ENCODE data around the gene AP2A2. TPM values are rescaled to one million over a fixed set of nuclear protein-coding genes. Genes with fewer than 3 reads are reported as not detected.

AP2A2 gene
- total and polyA plus RNA-seq, 2 of the 4 experiments (the other 2 are of a cell fraction) = 19.9 to 49.0 TPM

DNA sequence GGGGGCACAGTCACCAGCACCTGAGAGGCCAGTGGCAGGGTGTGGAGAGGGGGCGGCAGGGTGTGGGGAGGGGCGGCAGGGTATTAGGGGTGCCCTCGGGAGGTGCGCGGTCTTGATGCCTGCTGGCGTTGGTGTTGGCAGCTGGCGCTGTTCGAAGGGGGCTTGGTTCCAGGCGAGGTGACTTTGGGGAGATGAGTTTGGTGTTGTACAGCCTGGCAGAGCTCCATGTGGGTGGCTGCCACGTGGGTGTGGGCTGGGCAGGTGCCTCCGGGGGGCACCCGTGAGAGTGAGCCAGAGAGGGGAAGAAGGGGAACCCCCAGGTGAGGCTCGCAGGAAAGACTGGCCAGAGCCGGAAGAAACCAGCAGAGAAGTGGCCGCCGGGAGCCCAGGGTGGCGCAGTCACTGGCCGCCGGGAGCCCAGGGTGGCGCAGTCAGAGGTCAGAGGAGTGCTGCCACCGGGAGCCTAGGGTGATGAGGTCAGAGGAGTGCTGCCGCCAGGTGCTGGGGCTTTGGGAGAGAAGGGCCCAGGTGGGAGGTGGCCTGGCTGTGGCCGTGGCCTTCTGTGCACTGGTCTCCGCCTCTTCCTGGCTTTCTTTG is 66.1 kb downstream of the AP2A2 start:
- Histone ChIP-seq H2BK5ac (ENCODE audit: low read depth, low read length, poor library complexity, severe bottlenecking) (no peak overlapping the region), H2BK15ac (ENCODE audit: low read depth, low read length) (no peak overlapping the region), H2BK20ac (ENCODE audit: low read depth, low read length) (no peak overlapping the region), H3K27me3 (ENCODE audit: control insufficient read depth, insufficient read depth, low read length) (no peaks in the 10 kb centered on the region), H3K14ac (replicated peaks; ENCODE audit: low read depth, low read length) (no peak overlapping the region), H3K18ac (ENCODE audit: low read depth, low read length) (no peak overlapping the region), H2AK9ac (replicated peaks; ENCODE audit: low read depth, low read length, poor library complexity) (no peak overlapping the region), H3K23ac (ENCODE audit: low read depth, low read length) (no peak overlapping the region), H3K4me3 (ENCODE audit: insufficient read depth, low read depth, low read length) (no peak overlapping the region), H2BK120ac (ENCODE audit: low read depth, low read length) (no peak overlapping the region), H3K27ac (ENCODE audit: insufficient read depth, low read length) (no peak overlapping the region), H3K36me3 (ENCODE audit: control insufficient read depth, insufficient read depth, low read length) (peaks cover 76% of the 10 kb centered on the region), H3K4ac (ENCODE audit: low read depth, low read length) (no peak overlapping the region), H3K9me3 (ENCODE audit: control insufficient read depth, insufficient read depth, low read length) (no peaks in the 10 kb centered on the region), H4K91ac (ENCODE audit: insufficient read depth, low read depth, low read length) (no peak overlapping the region), H3K4me2 (ENCODE audit: low read depth, low read length) (no peak overlapping the region), H4K20me1 (ENCODE audit: insufficient read depth, low read length) (peaks cover 32% of the 10 kb centered on the region), H2AFZ (replicated peaks; ENCODE audit: low read length, poor library complexity) (no peak overlapping the region), H3K4me1 (ENCODE audit: control insufficient read depth, insufficient read depth, low read length) (no peaks in the 10 kb centered on the region), H4K8ac (ENCODE audit: low read depth in 2 of 2, low read length in 2 of 2) (no peak overlapping the region), H4K5ac (ENCODE audit: low read depth, low read length) (no peak overlapping the region), H3K9ac (ENCODE audit: low read depth, low read length) (no peak overlapping the region), H3K79me1 (ENCODE audit: low read depth in 1 of 2, low read length in 2 of 2) (peaks cover 6 to 27% of the 10 kb centered on the region in 2 experiments; a peak in 2 of 4 replicates), H2AK5ac (ENCODE audit: low read depth, low read length) (no peak overlapping the region), H3K56ac (ENCODE audit: extremely low read depth, insufficient read depth, low read length) (no peak overlapping the region), H3K9me1 (ENCODE audit: insufficient read depth, low read length) (no peaks in the 10 kb centered on the region)
- dilution Hi-C loops (cut with HindIII; ENCODE audit: low sequenced_read_pairs, unreplicated experiment) (no loop called here), in situ Hi-C loops (cut with MboI; ENCODE audit: low sequenced_read_pairs) (no loop called here), intact Hi-C loops (cut with micrococcal nuclease) (no loop called here)
- no TSS peak for BruUV-seq (replicated peaks)
- WGBS, 2 experiments (ENCODE audit: extremely low coverage in 2 of 2, insufficient read length in 1 of 2) = 100% methylated on average over 8 of the region's 24 CpGs; no CpG with 5 or more reads in 1 of the 2 experiments
- DNase-seq (no peak), ATAC-seq (ENCODE audit: low read depth) (no peak)
- TF ChIP-seq BHLHE40 (IDR thresholded peaks at IDR 0.05; ENCODE audit: low read depth, low read length) (no peak), MXI1 (IDR thresholded peaks at IDR 0.05; ENCODE audit: borderline replicate concordance, low read depth, low read length) (no peak), POLR2A (IDR thresholded peaks at IDR 0.05; ENCODE audit: low read depth, low read length) (no peak), RAD21 (IDR thresholded peaks at IDR 0.05; ENCODE audit: low read length) (no peak), CEBPB (IDR thresholded peaks at IDR 0.05; ENCODE audit: low read depth, low read length) (no peak)
- TF ChIP-seq, protein P1, sequence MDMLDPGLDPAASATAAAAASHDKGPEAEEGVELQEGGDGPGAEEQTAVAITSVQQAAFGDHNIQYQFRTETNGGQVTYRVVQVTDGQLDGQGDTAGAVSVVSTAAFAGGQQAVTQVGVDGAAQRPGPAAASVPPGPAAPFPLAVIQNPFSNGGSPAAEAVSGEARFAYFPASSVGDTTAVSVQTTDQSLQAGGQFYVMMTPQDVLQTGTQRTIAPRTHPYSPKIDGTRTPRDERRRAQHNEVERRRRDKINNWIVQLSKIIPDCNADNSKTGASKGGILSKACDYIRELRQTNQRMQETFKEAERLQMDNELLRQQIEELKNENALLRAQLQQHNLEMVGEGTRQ (IDR thresholded peaks at IDR 0.05; ENCODE audit: low read depth, low read length) = no peak
- TF ChIP-seq, protein P2, sequence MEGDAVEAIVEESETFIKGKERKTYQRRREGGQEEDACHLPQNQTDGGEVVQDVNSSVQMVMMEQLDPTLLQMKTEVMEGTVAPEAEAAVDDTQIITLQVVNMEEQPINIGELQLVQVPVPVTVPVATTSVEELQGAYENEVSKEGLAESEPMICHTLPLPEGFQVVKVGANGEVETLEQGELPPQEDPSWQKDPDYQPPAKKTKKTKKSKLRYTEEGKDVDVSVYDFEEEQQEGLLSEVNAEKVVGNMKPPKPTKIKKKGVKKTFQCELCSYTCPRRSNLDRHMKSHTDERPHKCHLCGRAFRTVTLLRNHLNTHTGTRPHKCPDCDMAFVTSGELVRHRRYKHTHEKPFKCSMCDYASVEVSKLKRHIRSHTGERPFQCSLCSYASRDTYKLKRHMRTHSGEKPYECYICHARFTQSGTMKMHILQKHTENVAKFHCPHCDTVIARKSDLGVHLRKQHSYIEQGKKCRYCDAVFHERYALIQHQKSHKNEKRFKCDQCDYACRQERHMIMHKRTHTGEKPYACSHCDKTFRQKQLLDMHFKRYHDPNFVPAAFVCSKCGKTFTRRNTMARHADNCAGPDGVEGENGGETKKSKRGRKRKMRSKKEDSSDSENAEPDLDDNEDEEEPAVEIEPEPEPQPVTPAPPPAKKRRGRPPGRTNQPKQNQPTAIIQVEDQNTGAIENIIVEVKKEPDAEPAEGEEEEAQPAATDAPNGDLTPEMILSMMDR (conservative IDR thresholded peaks at IDR 0.05; ENCODE audit: low read depth, low read length) = no peak
- TF ChIP-seq, protein P3, sequence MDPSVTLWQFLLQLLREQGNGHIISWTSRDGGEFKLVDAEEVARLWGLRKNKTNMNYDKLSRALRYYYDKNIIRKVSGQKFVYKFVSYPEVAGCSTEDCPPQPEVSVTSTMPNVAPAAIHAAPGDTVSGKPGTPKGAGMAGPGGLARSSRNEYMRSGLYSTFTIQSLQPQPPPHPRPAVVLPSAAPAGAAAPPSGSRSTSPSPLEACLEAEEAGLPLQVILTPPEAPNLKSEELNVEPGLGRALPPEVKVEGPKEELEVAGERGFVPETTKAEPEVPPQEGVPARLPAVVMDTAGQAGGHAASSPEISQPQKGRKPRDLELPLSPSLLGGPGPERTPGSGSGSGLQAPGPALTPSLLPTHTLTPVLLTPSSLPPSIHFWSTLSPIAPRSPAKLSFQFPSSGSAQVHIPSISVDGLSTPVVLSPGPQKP (IDR thresholded peaks at IDR 0.05; ENCODE audit: borderline replicate concordance, low read depth, low read length) = no peak
- CTCF ChIA-PET = no interaction called here
- POLR2A ChIA-PET (ENCODE audit: unreplicated experiment) = no interaction called here

All from IMR-90 (cell line).